ENCODE results near the gene RAPGEF2.

The RAPGEF2 gene

DNA sequence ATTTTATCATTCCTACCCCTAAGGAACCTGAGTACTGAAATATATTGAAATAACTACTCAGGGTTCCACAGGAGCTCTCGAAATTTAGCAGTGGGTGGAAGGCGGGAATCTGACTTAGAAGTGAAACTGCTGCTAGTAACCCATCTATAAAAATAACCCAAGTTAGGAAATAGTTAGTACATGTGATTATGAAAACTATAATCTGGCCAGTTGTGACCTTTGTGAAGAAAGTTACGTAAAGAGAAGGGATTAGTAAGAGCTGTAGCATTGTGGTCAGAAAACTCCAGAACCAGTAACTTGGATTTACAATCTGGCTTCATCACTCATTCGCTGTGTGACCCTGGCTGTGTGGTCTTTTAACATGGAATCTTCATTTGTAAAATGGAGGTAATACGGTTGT is 175.5 kb downstream of the RAPGEF2 start:
- H2AFZ ChIP-seq (ENCODE audit: low read length, unreplicated experiment) = no peak overlapping the region
- no peaks in the 10 kb centered on the region for H3K36me3 ChIP-seq (ENCODE audit: insufficient read depth, low read length)
- no peaks in the 10 kb centered on the region for H3K79me2 ChIP-seq (ENCODE audit: control insufficient read depth, insufficient read depth, low read length, unreplicated experiment)
- H3K27ac ChIP-seq (ENCODE audit: low read depth, low read length) = no peak overlapping the region
- no peaks in the 10 kb centered on the region for H3K27me3 ChIP-seq (ENCODE audit: insufficient read depth, low read length)
- H3K4me3 ChIP-seq (ENCODE audit: low read depth, low read length) = no peak overlapping the region
- peaks cover 36% of the 10 kb centered on the region for H3K4me1 ChIP-seq (ENCODE audit: control insufficient read depth, insufficient read depth, low read length, unreplicated experiment)

DNA sequence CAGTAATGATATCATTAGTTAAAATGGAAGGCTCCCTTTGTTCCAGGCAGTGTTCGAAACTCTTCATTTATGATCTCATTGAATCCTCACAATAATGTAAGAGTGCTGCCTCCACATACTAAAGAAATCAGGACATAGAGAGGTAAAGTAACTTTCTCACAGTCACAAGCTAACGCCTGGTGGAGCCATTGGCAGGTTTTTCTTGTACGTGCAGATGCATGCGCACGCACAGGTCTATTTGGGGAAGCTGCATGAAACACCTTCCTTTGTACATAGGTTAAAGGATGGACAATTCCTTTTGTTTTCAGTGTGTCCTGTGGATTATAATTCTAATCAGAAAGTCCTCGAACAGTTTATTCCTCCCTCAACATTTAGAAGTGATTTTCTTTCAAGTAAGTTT is 176.2 kb downstream of the RAPGEF2 start:
- no peaks in the 10 kb centered on the region for H3K79me2 ChIP-seq (ENCODE audit: control insufficient read depth, insufficient read depth, low read length, unreplicated experiment)
- H3K4me1 ChIP-seq (ENCODE audit: control insufficient read depth, insufficient read depth, low read length, unreplicated experiment) = peaks cover 35% of the 10 kb centered on the region
- no peak overlapping the region for H3K27ac ChIP-seq (ENCODE audit: low read depth, low read length)
- no peak overlapping the region for H2AFZ ChIP-seq (ENCODE audit: low read length, unreplicated experiment)
- no peaks in the 10 kb centered on the region for H3K27me3 ChIP-seq (ENCODE audit: insufficient read depth, low read length)
- no peaks in the 10 kb centered on the region for H3K36me3 ChIP-seq (ENCODE audit: insufficient read depth, low read length)
- no peak overlapping the region for H3K4me3 ChIP-seq (ENCODE audit: low read depth, low read length)

DNA sequence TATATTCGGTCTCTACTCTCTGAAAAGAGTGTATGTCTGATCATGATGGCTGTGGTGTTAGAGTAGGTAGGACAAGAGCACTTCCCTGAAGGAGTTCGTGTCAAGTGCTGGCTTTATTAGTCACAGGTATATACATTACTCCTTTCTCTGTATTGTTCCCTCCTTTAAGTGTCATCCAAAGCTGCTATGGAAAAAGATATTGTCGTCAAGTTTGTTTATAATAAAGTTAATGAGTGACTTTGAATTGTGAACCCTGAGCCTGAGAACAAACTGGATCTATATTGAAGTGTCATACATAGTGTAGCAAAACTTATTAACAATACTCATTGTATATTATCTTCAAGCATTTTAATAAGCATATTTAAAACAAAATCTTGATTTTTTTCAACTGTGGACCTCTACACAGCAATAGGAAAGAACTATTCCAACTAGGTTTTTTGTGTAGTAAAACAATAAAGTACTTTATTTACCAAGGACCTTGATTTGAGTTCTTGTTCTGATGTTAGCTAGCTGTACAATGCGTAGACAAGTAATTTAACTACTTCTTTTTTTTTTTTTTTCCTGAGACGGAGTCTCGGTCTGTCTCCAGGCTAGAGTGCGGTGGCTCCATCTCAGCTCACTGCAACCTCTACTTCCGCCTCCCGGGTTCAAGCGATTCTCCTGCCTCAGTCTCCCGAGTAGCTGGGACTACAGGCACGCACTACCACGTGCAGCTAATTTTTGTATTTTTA is 177.7 kb downstream of the RAPGEF2 start:
- no peak overlapping the region for H3K27ac ChIP-seq (ENCODE audit: low read depth, low read length)
- no peaks in the 10 kb centered on the region for H3K27me3 ChIP-seq (ENCODE audit: insufficient read depth, low read length)
- H3K36me3 ChIP-seq (ENCODE audit: insufficient read depth, low read length) = no peaks in the 10 kb centered on the region
- H3K79me2 ChIP-seq (ENCODE audit: control insufficient read depth, insufficient read depth, low read length, unreplicated experiment) = no peaks in the 10 kb centered on the region
- peaks cover 29% of the 10 kb centered on the region for H3K4me1 ChIP-seq (ENCODE audit: control insufficient read depth, insufficient read depth, low read length, unreplicated experiment)
- H2AFZ ChIP-seq (ENCODE audit: low read length, unreplicated experiment) = no peak overlapping the region
- H3K4me3 ChIP-seq (ENCODE audit: low read depth, low read length) = no peak overlapping the region

DNA sequence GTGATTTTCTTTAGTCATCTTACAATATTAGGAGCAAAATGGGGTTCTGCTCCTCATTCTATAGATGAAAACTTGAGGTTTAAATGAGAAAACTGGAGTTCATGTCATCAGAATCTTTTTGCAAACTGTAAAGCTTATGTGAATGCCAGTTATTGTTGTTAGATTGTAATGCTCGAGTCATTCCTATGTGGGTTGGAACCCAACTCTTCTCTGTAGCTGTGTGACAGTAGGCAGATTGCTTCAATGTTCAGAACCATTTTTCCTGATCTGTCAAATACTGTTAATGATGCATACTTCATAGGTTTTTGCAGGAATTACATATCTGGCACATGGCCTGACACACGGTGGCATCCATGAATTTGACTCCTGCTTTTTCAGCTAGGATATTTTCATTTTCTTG is 178.9 kb downstream of the RAPGEF2 start:
- Histone ChIP-seq H3K27ac (ENCODE audit: low read depth, low read length) (no peak overlapping the region), H3K36me3 (ENCODE audit: insufficient read depth, low read length) (no peaks in the 10 kb centered on the region), H2AFZ (ENCODE audit: low read length, unreplicated experiment) (no peak overlapping the region)

DNA sequence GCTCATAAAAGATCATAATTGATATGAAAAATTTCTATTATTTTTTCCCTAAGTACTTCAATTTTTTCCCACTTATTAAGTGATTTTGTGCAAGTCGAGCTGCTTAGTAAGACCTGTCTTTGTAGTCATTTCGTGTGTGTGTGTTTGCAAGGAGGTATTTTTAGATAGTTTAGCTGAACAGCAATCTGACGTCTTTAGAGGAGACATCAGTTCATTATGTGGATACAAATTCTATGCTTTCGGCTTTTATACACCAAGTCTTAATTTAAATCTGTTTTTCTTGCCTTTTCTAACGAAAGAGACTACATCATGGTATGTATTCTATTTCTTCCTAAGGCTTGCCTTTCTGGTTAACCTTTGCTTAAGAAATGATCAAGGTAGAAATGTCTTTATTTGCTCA is 179.4 kb downstream of the RAPGEF2 start:
- Histone ChIP-seq H2AFZ (ENCODE audit: low read length, unreplicated experiment) (no peak overlapping the region), H3K79me2 (ENCODE audit: control insufficient read depth, insufficient read depth, low read length, unreplicated experiment) (no peaks in the 10 kb centered on the region), H3K4me3 (ENCODE audit: low read depth, low read length) (no peak overlapping the region), H3K4me1 (ENCODE audit: control insufficient read depth, insufficient read depth, low read length, unreplicated experiment) (peaks cover 29% of the 10 kb centered on the region), H3K36me3 (ENCODE audit: insufficient read depth, low read length) (no peaks in the 10 kb centered on the region), H3K27me3 (ENCODE audit: insufficient read depth, low read length) (no peaks in the 10 kb centered on the region), H3K27ac (ENCODE audit: low read depth, low read length) (no peak overlapping the region)

More for the DNA sequence above, 178.9 kb downstream of the RAPGEF2 start:
- Histone ChIP-seq H3K4me1 (ENCODE audit: control insufficient read depth, insufficient read depth, low read length, unreplicated experiment) (peaks cover 29% of the 10 kb centered on the region), H3K79me2 (ENCODE audit: control insufficient read depth, insufficient read depth, low read length, unreplicated experiment) (no peaks in the 10 kb centered on the region), H3K27me3 (ENCODE audit: insufficient read depth, low read length) (no peaks in the 10 kb centered on the region), H3K4me3 (ENCODE audit: low read depth, low read length) (no peak overlapping the region)

DNA sequence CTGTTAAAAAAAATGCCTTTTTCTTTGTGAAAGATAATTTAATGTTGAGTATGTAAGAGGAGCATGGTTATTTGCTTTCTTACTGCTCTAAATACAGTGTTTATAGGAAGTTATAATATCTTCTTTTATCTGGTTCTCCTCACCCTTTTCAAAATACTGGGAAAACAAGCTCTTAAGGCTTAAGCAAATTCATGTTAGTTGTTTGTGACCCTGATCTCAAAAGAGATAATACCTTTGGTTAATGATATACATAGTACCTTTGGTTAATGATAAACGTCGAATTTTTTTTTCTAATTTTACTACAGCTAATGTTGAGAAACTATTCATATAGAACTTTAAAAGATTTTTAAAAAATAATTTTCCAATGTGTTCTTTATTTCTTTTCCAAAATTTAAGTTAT is 180.1 kb downstream of the RAPGEF2 start:
- Histone ChIP-seq H3K27ac (ENCODE audit: low read depth, low read length) (no peak overlapping the region), H3K4me1 (ENCODE audit: control insufficient read depth, insufficient read depth, low read length, unreplicated experiment) (peaks cover 29% of the 10 kb centered on the region), H3K36me3 (ENCODE audit: insufficient read depth, low read length) (no peaks in the 10 kb centered on the region), H3K4me3 (ENCODE audit: low read depth, low read length) (no peak overlapping the region), H3K79me2 (ENCODE audit: control insufficient read depth, insufficient read depth, low read length, unreplicated experiment) (no peaks in the 10 kb centered on the region), H2AFZ (ENCODE audit: low read length, unreplicated experiment) (no peak overlapping the region), H3K27me3 (ENCODE audit: insufficient read depth, low read length) (no peaks in the 10 kb centered on the region)

DNA sequence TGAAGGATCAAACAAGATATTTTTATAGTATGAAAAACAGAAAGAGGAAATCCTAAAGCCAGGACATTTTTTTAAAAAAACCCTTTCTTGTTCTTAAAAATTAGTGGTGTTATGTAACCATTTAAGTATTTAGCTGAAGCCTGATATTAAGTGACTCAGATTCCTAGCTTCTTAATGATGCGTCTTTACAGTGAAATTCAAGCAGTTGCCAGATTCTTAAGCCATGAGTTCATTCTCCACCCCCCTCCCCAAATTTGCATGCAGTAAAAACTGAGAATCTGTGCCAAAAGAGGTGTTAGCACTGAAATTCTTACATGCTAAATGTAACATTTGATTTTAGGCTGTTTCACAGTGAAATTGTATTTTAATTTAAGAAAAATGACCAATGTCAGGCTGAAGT is 180.8 kb downstream of the RAPGEF2 start:
- Histone ChIP-seq H3K27ac (ENCODE audit: low read depth, low read length) (peak overlapping the region; percentile 42), H3K4me1 (ENCODE audit: control insufficient read depth, insufficient read depth, low read length, unreplicated experiment) (peaks cover 29% of the 10 kb centered on the region), H3K79me2 (ENCODE audit: control insufficient read depth, insufficient read depth, low read length, unreplicated experiment) (no peaks in the 10 kb centered on the region)

DNA sequence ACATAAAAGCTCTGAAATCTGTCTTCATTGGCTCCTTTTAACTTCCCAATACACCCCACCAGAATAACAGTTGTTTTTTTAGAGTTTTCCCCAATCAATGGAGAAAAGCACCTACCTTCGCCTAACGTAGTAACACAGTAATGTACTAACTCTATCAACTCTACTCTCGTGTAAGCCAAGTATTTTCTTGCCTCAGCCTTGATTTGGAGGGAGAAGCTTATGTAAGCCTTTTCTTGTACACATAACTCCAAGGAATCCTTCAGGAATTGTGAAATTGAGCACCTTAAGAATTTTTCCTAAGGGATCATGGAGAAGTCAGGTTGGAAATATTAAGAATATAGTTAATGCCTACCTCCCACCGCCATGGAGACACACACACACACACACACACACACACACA is 181.2 kb downstream of the RAPGEF2 start:
- peak overlapping the region; percentile 28 for H2AFZ ChIP-seq (ENCODE audit: low read length, unreplicated experiment)
- H3K36me3 ChIP-seq (ENCODE audit: insufficient read depth, low read length) = no peaks in the 10 kb centered on the region
- H3K27ac ChIP-seq (ENCODE audit: low read depth, low read length) = peak overlapping the region; percentile 42
- H3K27me3 ChIP-seq (ENCODE audit: insufficient read depth, low read length) = no peaks in the 10 kb centered on the region
- H3K79me2 ChIP-seq (ENCODE audit: control insufficient read depth, insufficient read depth, low read length, unreplicated experiment) = no peaks in the 10 kb centered on the region
- H3K4me3 ChIP-seq (ENCODE audit: low read depth, low read length) = peak overlapping the region; percentile 11; the same call in 1 of the 2 replicates
- peaks cover 29% of the 10 kb centered on the region for H3K4me1 ChIP-seq (ENCODE audit: control insufficient read depth, insufficient read depth, low read length, unreplicated experiment)

More for the DNA sequence above, 180.8 kb downstream of the RAPGEF2 start:
- Histone ChIP-seq H3K36me3 (ENCODE audit: insufficient read depth, low read length) (no peaks in the 10 kb centered on the region), H2AFZ (ENCODE audit: low read length, unreplicated experiment) (peak overlapping the region; percentile 28), H3K4me3 (ENCODE audit: low read depth, low read length) (peak overlapping the region; percentile 11; the same call in 1 of the 2 replicates), H3K27me3 (ENCODE audit: insufficient read depth, low read length) (no peaks in the 10 kb centered on the region)

DNA sequence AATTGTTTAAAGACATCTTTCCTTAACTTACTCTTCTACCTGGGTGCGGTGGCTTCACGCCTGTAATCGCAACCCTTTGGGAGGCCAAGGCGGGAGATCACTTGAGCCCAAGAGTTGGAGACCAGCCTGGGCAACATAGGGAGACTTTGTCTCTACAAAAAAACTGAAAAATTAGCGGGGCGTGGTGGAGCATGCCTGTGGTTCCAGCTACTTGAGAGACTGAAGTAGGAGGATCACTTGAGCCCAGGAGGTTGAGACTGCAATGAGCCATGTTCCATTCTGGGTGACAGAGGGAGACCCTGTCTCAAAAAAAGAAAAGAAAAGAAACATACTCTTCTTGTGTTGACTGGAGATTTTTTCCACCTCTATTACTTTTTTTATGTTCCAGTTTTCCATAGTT is 181.9 kb downstream of the RAPGEF2 start:
- Histone ChIP-seq H3K27ac (ENCODE audit: low read depth, low read length) (no peak overlapping the region), H3K79me2 (ENCODE audit: control insufficient read depth, insufficient read depth, low read length, unreplicated experiment) (no peaks in the 10 kb centered on the region), H3K4me1 (ENCODE audit: control insufficient read depth, insufficient read depth, low read length, unreplicated experiment) (peaks cover 29% of the 10 kb centered on the region), H3K4me3 (ENCODE audit: low read depth, low read length) (no peak overlapping the region), H3K36me3 (ENCODE audit: insufficient read depth, low read length) (no peaks in the 10 kb centered on the region), H2AFZ (ENCODE audit: low read length, unreplicated experiment) (no peak overlapping the region), H3K27me3 (ENCODE audit: insufficient read depth, low read length) (no peaks in the 10 kb centered on the region)

DNA sequence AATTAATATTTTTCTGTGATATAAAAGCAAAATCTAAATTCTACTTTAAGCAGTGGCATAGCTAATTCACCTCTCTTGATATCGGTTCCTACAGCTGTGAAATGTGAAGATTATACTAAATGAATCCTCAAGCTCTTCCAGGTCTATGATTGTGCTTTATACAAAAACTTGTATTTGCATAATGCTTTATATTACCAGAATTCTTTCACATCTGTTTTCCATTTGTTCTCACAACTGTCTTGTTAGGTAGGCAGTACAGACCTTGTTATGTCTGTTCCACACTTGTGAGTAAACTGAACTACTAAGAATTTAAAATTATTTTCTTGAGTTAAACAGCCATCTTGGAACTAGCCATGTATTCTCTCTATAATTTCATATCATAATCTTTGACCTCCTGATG is 184.9 kb downstream of the RAPGEF2 start:
- H3K79me2 ChIP-seq (ENCODE audit: control insufficient read depth, insufficient read depth, low read length, unreplicated experiment) = no peaks in the 10 kb centered on the region
- H3K27ac ChIP-seq (ENCODE audit: low read depth, low read length) = no peak overlapping the region
- no peak overlapping the region for H3K4me3 ChIP-seq (ENCODE audit: low read depth, low read length)
- no peaks in the 10 kb centered on the region for H3K36me3 ChIP-seq (ENCODE audit: insufficient read depth, low read length)
- no peaks in the 10 kb centered on the region for H3K27me3 ChIP-seq (ENCODE audit: insufficient read depth, low read length)
- no peak overlapping the region for H2AFZ ChIP-seq (ENCODE audit: low read length, unreplicated experiment)
- peaks cover 31% of the 10 kb centered on the region for H3K4me1 ChIP-seq (ENCODE audit: control insufficient read depth, insufficient read depth, low read length, unreplicated experiment)

DNA sequence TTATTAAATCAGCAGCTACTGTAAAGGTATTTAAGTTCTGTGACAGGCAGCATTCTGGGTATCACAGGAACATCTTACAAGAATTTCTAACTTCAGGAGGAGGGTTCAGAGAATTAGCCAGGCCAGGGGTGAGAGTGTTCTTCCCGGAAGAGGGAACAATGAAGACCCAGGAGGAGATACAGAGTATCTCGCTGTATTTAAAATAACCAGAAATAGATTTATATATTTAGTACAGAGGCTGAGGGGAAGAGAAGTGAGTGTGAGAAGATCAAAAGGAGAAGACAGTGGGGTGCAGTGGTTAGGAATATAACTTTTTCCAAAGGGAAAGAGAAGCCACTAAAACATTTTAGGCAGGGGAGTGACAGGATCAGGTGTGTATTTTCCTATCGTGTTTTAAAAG is 186.8 kb downstream of the RAPGEF2 start:
- no peaks in the 10 kb centered on the region for H3K27me3 ChIP-seq (ENCODE audit: insufficient read depth, low read length)
- peaks cover 14% of the 10 kb centered on the region for H3K4me1 ChIP-seq (ENCODE audit: control insufficient read depth, insufficient read depth, low read length, unreplicated experiment)
- H2AFZ ChIP-seq (ENCODE audit: low read length, unreplicated experiment) = no peak overlapping the region
- no peaks in the 10 kb centered on the region for H3K36me3 ChIP-seq (ENCODE audit: insufficient read depth, low read length)
- H3K27ac ChIP-seq (ENCODE audit: low read depth, low read length) = no peak overlapping the region
- H3K4me3 ChIP-seq (ENCODE audit: low read depth, low read length) = no peak overlapping the region
- no peaks in the 10 kb centered on the region for H3K79me2 ChIP-seq (ENCODE audit: control insufficient read depth, insufficient read depth, low read length, unreplicated experiment)

All from ACC112 (cell line).